ENCODE data around the gene SLC5A11. TPM values are rescaled to one million over a fixed set of nuclear protein-coding genes. Genes with fewer than 3 reads are reported as not detected.

SLC5A11 gene
- total and polyA plus RNA-seq, 2 donors (not counting 1 experiment from before 2014, with no cell fraction given): under 0.01 TPM; not detected in 1

DNA sequence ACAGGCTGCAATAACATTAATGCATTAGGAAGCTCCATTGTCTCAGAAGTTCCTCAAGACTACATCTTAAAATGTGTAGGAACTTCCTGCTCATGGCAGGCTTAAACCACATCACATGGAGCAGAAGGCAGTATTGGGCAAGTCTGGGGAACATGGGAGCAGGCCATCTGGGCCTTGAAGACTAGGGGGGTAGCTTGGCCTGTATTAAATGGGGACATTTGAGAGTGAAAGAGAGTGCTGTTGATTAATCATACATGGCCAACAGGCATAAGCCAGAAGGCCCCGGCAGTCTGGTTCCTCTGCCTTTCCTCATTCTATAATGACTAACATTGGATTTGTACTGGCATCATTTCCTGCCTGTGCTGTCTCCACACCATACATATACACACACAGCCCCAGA is 25.2 kb upstream of the SLC5A11 start:
- H3K79me2 ChIP-seq (ENCODE audit: control insufficient read depth, insufficient read depth, low read length): no peaks in the 10 kb centered on the region
- H3K4me1 ChIP-seq (ENCODE audit: control insufficient read depth, extremely low read depth, insufficient read depth, low read length): no peaks in the 10 kb centered on the region
- H3K27ac ChIP-seq (ENCODE audit: insufficient read depth, low read length): no peak overlapping the region
- no peak overlapping the region for H2AFZ ChIP-seq (ENCODE audit: low read length)
- no peaks in the 10 kb centered on the region for H3K9me3 ChIP-seq (ENCODE audit: control insufficient read depth, insufficient read depth, low read depth, low read length)
- H3K36me3 ChIP-seq (ENCODE audit: control insufficient read depth, insufficient read depth, low read length): peaks cover 39% of the 10 kb centered on the region
- no peaks in the 10 kb centered on the region for H3K27me3 ChIP-seq (ENCODE audit: control insufficient read depth, insufficient read depth, low read length)
- no peak overlapping the region for H3K4me3 ChIP-seq (replicated peaks in 1 of 4; ENCODE audit: control extremely low read depth in 1 of 4, insufficient read depth in 1 of 4, low read depth in 3 of 4, low read length in 4 of 4)
- no peaks in the 10 kb centered on the region for H4K20me1 ChIP-seq (ENCODE audit: control insufficient read depth, extremely low read depth, insufficient read depth, low read length)
- no peak overlapping the region for H3K4me2 ChIP-seq (ENCODE audit: extremely low read depth, insufficient read depth, low read length)
- H3K9ac ChIP-seq (ENCODE audit: insufficient read depth, low read length): no peak overlapping the region
- TF ChIP-seq EZH2 (IDR thresholded peaks at IDR 0.05; ENCODE audit: low read length, missing control alignments): no peak
- TF ChIP-seq, protein P1, sequence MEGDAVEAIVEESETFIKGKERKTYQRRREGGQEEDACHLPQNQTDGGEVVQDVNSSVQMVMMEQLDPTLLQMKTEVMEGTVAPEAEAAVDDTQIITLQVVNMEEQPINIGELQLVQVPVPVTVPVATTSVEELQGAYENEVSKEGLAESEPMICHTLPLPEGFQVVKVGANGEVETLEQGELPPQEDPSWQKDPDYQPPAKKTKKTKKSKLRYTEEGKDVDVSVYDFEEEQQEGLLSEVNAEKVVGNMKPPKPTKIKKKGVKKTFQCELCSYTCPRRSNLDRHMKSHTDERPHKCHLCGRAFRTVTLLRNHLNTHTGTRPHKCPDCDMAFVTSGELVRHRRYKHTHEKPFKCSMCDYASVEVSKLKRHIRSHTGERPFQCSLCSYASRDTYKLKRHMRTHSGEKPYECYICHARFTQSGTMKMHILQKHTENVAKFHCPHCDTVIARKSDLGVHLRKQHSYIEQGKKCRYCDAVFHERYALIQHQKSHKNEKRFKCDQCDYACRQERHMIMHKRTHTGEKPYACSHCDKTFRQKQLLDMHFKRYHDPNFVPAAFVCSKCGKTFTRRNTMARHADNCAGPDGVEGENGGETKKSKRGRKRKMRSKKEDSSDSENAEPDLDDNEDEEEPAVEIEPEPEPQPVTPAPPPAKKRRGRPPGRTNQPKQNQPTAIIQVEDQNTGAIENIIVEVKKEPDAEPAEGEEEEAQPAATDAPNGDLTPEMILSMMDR (conservative IDR thresholded peaks at IDR 0.05 in 1 of 2, IDR thresholded peaks at IDR 0.05 in 1 of 2; ENCODE audit: low read depth in 1 of 2, low read length in 2 of 2): no peak
- DNase-seq (ENCODE audit: low read depth in 2 of 2): no peak

- Histone ChIP-seq H3K27ac (ENCODE audit: insufficient read depth, low read length) (no peak overlapping the region), H3K36me3 (ENCODE audit: control insufficient read depth, insufficient read depth, low read length) (peaks cover 41% of the 10 kb centered on the region), H2AFZ (ENCODE audit: low read length) (no peak overlapping the region), H3K4me3 (replicated peaks in 1 of 4; ENCODE audit: control extremely low read depth in 1 of 4, insufficient read depth in 1 of 4, low read depth in 3 of 4, low read length in 4 of 4) (no peak overlapping the region), H3K4me1 (ENCODE audit: control insufficient read depth, extremely low read depth, insufficient read depth, low read length) (no peaks in the 10 kb centered on the region), H3K9ac (ENCODE audit: insufficient read depth, low read length) (no peak overlapping the region), H3K9me3 (ENCODE audit: control insufficient read depth, insufficient read depth, low read depth, low read length) (no peaks in the 10 kb centered on the region), H3K27me3 (ENCODE audit: control insufficient read depth, insufficient read depth, low read length) (no peaks in the 10 kb centered on the region), H4K20me1 (ENCODE audit: control insufficient read depth, extremely low read depth, insufficient read depth, low read length) (no peaks in the 10 kb centered on the region), H3K79me2 (ENCODE audit: control insufficient read depth, insufficient read depth, low read length) (no peaks in the 10 kb centered on the region), H3K4me2 (ENCODE audit: extremely low read depth, insufficient read depth, low read length) (no peak overlapping the region)
- TF ChIP-seq, protein P1 (conservative IDR thresholded peaks at IDR 0.05 in 1 of 2, IDR thresholded peaks at IDR 0.05 in 1 of 2; ENCODE audit: low read depth in 1 of 2, low read length in 2 of 2): no peak
- no peak for TF ChIP-seq EZH2 (IDR thresholded peaks at IDR 0.05; ENCODE audit: low read length, missing control alignments)
- DNase-seq (ENCODE audit: low read depth in 2 of 2): no peak
These were observed 24.6 kb upstream of the SLC5A11 start for GRCh38 chr16:24821129-24821528.

- Histone ChIP-seq H3K9ac (ENCODE audit: insufficient read depth, low read length) (no peak overlapping the region), H4K20me1 (ENCODE audit: control insufficient read depth, extremely low read depth, insufficient read depth, low read length) (no peaks in the 10 kb centered on the region), H3K36me3 (ENCODE audit: control insufficient read depth, insufficient read depth, low read length) (peaks cover 48% of the 10 kb centered on the region), H3K27ac (ENCODE audit: insufficient read depth, low read length) (no peak overlapping the region), H3K4me3 (replicated peaks in 1 of 4; ENCODE audit: control extremely low read depth in 1 of 4, insufficient read depth in 1 of 4, low read depth in 3 of 4, low read length in 4 of 4) (no peak overlapping the region), H3K9me3 (ENCODE audit: control insufficient read depth, insufficient read depth, low read depth, low read length) (no peaks in the 10 kb centered on the region), H3K79me2 (ENCODE audit: control insufficient read depth, insufficient read depth, low read length) (no peaks in the 10 kb centered on the region), H3K4me1 (ENCODE audit: control insufficient read depth, extremely low read depth, insufficient read depth, low read length) (no peaks in the 10 kb centered on the region), H3K27me3 (ENCODE audit: control insufficient read depth, insufficient read depth, low read length) (no peaks in the 10 kb centered on the region), H2AFZ (ENCODE audit: low read length) (no peak overlapping the region), H3K4me2 (ENCODE audit: extremely low read depth, insufficient read depth, low read length) (no peak overlapping the region)
- no peak for DNase-seq (ENCODE audit: low read depth in 2 of 2)
- TF ChIP-seq EZH2 (IDR thresholded peaks at IDR 0.05; ENCODE audit: low read length, missing control alignments): no peak
- TF ChIP-seq, protein P1 (conservative IDR thresholded peaks at IDR 0.05 in 1 of 2, IDR thresholded peaks at IDR 0.05 in 1 of 2; ENCODE audit: low read depth in 1 of 2, low read length in 2 of 2): no peak
These were observed 23.2 kb upstream of the SLC5A11 start for GRCh38 chr16:24822542-24822941.

Measured in fibroblast of lung (primary cell).